ENCODE data around the gene IGF1R.
A peak's percentile ranks its signal among the peaks of the same experiment; 100 is the strongest.
"Not testable (repeated sequence)": the region's sequence is repeated elsewhere in the genome, so short reads cannot be mapped to it uniquely, and the experiment has no call there.

Gene IGF1R

GRCh38 chr15:98647774-98648653, at the start of gene IGF1R:
IGF1R (plus strand) TSS chr15:98648539; CDS start chr15:98649582, 1,043 bp downstream.
- peak; percentile 78 for DNase-seq

DNA sequence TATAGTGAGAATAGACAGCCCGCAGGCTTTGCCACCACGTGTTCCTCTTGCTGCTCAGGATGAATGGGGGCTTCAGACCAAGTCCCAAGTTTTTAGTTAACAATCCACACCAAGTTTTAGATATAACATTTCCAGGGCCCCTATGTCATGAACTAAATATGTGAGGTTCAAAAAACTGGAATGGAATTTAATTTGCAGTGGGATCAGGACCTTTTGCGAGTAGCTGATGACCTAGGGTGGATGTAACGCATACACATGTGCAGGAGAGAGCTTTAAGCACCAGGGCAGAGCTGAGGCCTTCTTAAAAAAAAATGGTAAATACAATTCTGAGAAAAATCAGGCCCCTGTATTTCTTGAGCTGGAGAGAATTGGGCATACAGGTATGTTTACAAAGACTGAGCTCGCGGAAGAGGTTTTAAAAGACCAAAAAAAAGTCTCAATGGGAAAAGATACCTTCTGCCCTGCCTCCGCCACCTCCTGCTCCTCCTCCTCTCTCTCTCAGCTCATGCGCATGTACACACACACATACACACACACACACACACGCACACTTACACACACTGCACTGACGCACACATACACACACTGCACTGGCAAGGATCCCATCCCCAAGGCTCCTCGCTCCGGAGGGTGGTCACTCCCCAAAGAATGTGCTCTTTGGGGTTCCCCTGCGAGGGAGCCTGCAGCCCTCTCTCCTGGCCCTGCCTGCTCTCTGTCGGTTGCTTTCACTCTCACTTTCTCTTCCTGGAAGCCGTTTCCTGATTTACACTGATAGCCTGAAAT, 48.2 kb upstream of the IGF1R start:
- no peak for DNase-seq

DNA sequence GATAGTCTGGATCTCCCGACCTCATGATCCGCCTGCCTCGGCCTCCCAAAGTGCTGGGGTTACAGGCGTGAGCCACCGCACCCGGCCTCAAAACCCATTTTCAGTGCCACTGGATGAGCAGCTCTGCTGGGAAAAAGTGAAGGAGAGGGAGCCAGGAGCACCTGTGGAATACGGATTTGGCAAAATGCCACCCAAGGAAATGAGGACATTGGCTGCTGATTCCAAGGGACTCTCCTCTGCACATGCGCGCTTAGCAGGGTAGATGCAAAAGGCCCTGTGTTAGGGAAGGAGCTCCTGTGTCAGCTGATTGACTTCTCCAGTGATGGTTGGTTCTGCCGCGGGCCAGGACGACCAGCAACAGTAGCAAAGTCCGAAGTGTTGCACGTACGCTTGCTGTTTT, 43.4 kb upstream of the IGF1R start:
- DNase-seq: no peak

GRCh38 chr15:98609144-98609852, 39.0 kb upstream of the IGF1R start:
- DNase-seq: no peak

DNA sequence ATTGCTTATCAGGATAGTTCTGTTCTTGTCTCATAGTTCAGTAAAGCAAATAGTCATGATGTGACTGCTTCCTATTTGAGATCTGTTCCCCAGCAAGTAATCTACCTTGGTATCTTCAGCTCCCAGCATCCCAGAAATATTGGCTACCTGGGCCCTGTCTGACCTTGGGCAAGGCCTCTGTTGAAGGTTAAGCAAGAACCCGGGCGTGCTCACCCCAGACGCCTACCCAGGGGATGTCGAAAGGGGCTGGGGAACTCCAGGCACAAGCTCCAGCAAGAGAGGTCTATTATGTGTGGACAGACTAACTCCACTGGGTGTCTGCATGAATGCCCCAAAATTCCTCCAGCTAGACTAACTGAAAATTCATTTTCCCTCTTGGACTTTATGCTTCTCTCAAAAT, 37.3 kb upstream of the IGF1R start:
- DNase-seq: no peak

DNA sequence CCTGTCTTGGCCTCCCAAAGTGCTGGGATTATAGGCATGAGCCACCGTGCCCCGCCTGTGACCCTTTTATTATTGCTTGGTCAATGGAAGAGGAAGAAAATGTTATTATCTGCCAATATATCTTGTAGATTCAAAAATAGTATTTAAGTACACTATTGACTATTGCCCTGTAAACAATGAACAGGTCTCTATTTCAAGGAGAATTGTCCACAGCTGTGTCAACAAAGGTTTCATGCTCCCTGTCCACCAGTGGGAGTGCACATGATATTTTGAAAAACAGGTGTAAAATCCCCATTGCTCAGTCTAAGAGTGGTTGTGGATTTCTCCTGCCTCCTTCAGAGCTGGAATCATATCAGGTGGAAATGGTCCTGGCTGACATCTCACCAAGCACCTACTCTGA, 36.5 kb upstream of the IGF1R start:
- no peak for DNase-seq

DNA sequence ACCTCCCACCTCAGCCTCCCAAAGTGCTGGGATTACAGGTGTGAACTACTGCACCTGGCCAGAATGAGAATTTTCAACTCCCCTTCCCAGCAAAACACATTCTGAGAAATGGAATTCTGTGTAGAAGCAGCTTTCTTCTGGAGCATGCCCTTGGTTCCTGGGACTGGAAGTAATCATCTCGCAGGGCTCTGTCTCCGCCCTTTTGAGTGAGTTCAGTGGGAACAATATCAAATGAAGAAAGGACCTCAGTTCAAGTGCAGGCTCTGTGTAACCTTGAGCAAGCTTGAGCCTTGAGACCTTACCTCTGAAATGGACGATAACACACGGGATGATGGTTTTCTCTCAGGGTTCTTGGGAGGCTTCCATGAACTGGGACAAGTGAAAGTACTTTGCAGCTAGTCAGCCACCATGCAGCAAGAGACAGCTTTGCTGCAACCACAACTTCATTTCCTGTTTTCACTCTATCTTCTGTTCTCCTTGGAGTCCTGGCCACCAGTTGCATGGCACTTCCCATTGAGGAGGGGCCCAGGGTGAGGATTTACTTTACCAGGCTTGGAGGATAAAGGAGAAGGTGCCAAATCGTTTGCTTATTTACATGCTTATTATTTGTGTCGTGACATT, 35.7 kb upstream of the IGF1R start:
- no peak for DNase-seq

- no peak for DNase-seq
Measured at GRCh38 chr15:98614681-98615080, 33.7 kb upstream of the IGF1R start.

- DNase-seq: no peak
Measured at GRCh38 chr15:98616397-98616796, 31.9 kb upstream of the IGF1R start.

DNA sequence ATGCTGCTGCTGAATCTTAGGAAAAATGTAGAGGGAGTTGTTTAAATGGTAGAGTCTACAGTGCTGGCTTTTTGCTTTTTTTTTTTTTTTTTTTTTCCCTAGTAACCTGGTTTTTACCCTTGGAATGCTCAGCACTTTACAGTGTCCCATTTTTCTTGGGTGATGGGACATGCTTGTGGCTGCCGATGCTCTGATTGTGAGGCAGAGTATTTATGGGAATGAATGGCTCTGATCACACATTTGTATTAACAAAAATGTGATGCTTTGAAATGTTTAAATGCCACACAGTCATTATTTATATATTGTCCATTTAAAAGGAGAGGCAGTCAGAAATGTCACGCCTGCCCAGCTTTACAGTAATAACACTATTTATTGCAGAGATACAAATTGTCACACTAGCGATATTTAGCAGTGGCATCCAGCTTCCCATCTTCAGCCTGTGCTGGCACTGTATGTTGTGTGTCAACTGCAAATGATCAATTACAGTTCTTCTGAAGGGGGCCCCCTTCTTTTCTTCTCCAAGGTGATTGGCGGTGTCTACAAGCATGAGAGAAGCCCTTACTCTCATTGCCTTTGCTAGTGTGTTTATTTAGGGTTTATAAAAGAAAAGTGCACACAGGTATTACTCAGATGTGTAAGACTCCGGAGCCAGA, 30.9 kb upstream of the IGF1R start:
- DNase-seq: no peak

- not testable (repeated sequence) for DNase-seq
Measured at GRCh38 chr15:98618576-98618975, 29.8 kb upstream of the IGF1R start.

- DNase-seq: no peak
Measured at GRCh38 chr15:98620020-98620419, 28.3 kb upstream of the IGF1R start.

DNA sequence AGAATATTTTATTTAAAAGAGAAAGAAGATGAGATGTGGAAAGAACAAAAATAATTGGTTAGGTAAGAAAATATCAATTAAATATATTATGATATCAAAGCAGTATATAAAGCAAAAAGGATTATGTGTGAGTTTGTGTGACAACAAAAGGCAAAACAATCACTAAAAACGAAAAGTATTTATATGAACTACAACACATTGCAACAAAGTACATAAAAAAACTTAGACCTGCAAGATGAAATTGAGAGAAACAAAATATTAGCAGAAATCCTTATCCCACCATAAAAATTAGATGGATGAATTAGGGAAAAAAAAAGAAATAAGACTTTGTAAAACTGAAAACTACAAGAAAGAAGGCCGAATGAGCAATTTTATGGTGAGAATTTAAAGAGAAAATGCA, 27.3 kb upstream of the IGF1R start:
- DNase-seq: no peak

GRCh38 chr15:98625614-98626013, 22.7 kb upstream of the IGF1R start:
- no peak for DNase-seq

- no peak for DNase-seq
Measured at GRCh38 chr15:98626153-98626552, 22.2 kb upstream of the IGF1R start.

GRCh38 chr15:98628216-98628615, 20.1 kb upstream of the IGF1R start:
- DNase-seq: no peak

- DNase-seq: no peak
Measured at GRCh38 chr15:98635848-98636247, 12.5 kb upstream of the IGF1R start.

GRCh38 chr15:98643115-98643514, 5.2 kb upstream of the IGF1R start:
- no peak for DNase-seq

DNA sequence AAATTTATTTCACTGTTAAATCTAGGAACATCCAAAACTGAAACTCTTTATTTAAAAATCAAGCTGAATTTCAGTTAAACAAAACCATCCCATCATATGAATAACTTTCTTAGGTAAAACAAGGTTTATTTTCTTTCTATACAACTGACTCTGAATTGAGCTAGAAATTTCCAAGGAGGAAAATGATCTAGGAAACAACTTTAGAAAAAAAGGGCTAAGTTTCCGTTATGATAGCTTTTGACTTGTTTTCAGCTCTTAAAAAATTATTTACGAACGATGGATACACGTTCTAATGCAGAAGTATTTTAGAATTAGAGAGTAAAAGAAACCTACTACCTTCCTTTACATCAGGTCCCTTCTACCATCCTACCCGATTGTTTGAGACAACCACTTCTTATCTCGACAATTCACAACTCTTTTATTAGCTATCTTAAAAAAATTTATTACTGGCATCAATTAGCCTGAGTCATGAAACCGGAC, 1.8 kb upstream of the IGF1R start:
- DNase-seq: no peak

GRCh38 chr15:98647026-98647773, 1.1 kb upstream of the IGF1R start:
- DNase-seq: no peak

DNA sequence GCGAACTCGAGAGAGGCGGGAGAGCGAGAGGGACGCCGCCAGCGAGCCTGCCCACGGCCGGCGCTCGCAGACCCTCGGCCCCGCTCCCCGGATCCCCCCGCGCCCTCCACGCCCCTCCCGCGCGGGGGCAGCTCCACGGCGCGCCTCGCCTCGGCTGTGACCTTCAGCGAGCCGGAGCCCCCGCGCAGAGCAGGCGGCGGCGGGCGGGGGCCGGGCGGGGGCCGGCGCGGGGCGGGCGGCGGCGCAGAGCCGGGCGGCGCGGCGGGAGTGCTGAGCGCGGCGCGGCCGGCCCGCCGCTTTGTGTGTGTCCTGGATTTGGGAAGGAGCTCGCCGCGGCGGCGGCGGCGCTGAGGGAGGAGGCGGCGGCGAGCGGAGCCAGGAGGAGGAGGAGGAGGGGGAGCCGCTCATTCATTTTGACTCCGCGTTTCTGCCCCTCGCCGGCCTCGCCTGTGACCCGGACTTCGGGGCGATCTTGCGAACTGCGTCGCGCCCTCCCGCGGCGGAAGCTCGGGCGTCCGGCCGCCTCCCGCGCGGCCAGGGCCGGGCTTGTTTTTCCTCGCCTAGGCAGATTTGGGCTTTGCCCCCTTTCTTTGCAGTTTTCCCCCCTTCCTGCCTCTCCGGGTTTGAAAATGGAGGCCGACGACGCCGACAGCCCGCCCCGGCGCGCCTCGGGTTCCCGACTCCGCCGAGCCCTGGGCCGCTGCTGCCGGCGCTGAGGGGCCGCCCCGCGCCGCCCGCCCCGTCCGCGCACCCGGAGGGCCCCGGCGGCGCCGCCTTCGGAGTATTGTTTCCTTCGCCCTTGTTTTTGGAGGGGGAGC, 524 bp downstream of the IGF1R start:
- no peak for DNase-seq

Data from NCI-H1092 (cell line).